Activated CD8-positive, alpha-beta memory T cell treated with anti-CD3 and anti-CD28 coated beads for 36 hours (primary cell): ENCODE data around the gene LHFPL3. TPM values are rescaled to one million over a fixed set of nuclear protein-coding genes. Genes with fewer than 3 reads are reported as not detected.
"Not testable (repeated sequence)": the region's sequence is repeated elsewhere in the genome, so short reads cannot be mapped to it uniquely, and the experiment has no call there.

ENCODE experiments used
- CTCF ChIA-PET: fragments of 350-600 bp; sonication (Branson Sonifier 250); formaldehyde crosslinking; loops from one replicate; lab custom pipeline; 2021; ENCODE audit warnings: antibody characterized with exemption; lab: Charles Lee
- POLR2A ChIA-PET: fragments of 350-600 bp; sonication (Branson Sonifier 250); formaldehyde crosslinking; loops from one replicate; lab custom pipeline; 2021; ENCODE audit warnings: antibody characterized with exemption; lab: Charles Lee
- total RNA-seq, 2 experiments: library from RNA; stranded (reverse); gene quantifications; one replicate each; pipeline ENCODE4 v1.2.3, GENCODE V29; 2021

The LHFPL3 gene
- not detected for total RNA-seq

- ChIA-PET CTCF (no interaction called here), POLR2A (interaction anchor here (0.6 kb wide), 1 partner anchor 165 kb away, joined by 3 read pairs; no protein-coding TSS in a partner anchor)
Observed at GRCh38 chr7:104328296-104328969, at the start of gene LHFPL3. Gene LHFPL3, plus strand, starts transcription at chr7:104328603.

GRCh38 chr7:104281685-104282084, 46.7 kb upstream of the LHFPL3 start:
- POLR2A ChIA-PET, CTCF ChIA-PET: not testable (repeated sequence)

- ChIA-PET POLR2A (no interaction called here), CTCF (no interaction called here)
Observed at GRCh38 chr7:104286839-104287238, 41.6 kb upstream of the LHFPL3 start.

GRCh38 chr7:104288137-104288536, 40.3 kb upstream of the LHFPL3 start:
- POLR2A ChIA-PET: no interaction called here
- CTCF ChIA-PET: no interaction called here

GRCh38 chr7:104294291-104294690, 34.1 kb upstream of the LHFPL3 start:
- ChIA-PET CTCF (no interaction called here), POLR2A (no interaction called here)

- ChIA-PET POLR2A (no interaction called here), CTCF (interaction anchor here (0.7 kb wide), 1 partner anchor 38 kb away, joined by 5 read pairs; no protein-coding TSS in a partner anchor)
Observed at GRCh38 chr7:104296266-104296665, 32.1 kb upstream of the LHFPL3 start.

GRCh38 chr7:104296900-104297299, 31.5 kb upstream of the LHFPL3 start:
- CTCF ChIA-PET: interaction anchor here (0.7 kb wide), 1 partner anchor 38 kb away, joined by 5 read pairs; no protein-coding TSS in a partner anchor
- POLR2A ChIA-PET: no interaction called here

GRCh38 chr7:104299323-104299722, 29.1 kb upstream of the LHFPL3 start:
- CTCF ChIA-PET: no interaction called here
- POLR2A ChIA-PET: no interaction called here

GRCh38 chr7:104299777-104300176, 28.6 kb upstream of the LHFPL3 start:
- ChIA-PET CTCF (no interaction called here), POLR2A (no interaction called here)

- CTCF ChIA-PET: no interaction called here
- POLR2A ChIA-PET: no interaction called here
Observed at GRCh38 chr7:104306793-104307192, 21.6 kb upstream of the LHFPL3 start.

- ChIA-PET POLR2A (no interaction called here), CTCF (no interaction called here)
Observed at GRCh38 chr7:104317948-104318629, 10.3 kb upstream of the LHFPL3 start.

- CTCF ChIA-PET: no interaction called here
- POLR2A ChIA-PET: no interaction called here
Observed at GRCh38 chr7:104327534-104327933, 869 bp upstream of the LHFPL3 start.

- POLR2A ChIA-PET: no interaction called here
- CTCF ChIA-PET: no interaction called here
Observed at GRCh38 chr7:104327938-104328295, 486 bp upstream of the LHFPL3 start.

- CTCF ChIA-PET: no interaction called here
Observed at GRCh38 chr7:104328970-104329825, 795 bp downstream of the LHFPL3 start.

GRCh38 chr7:104341546-104341945, 13.1 kb downstream of the LHFPL3 start:
- ChIA-PET CTCF (no interaction called here), POLR2A (no interaction called here)

More at GRCh38 chr7:104328970-104329825, 795 bp downstream of the LHFPL3 start:
- POLR2A ChIA-PET: interaction anchor here (0.6 kb wide), 1 partner anchor 164 kb away, joined by 3 read pairs; no protein-coding TSS in a partner anchor

- CTCF ChIA-PET: no interaction called here
- POLR2A ChIA-PET: no interaction called here
Observed at GRCh38 chr7:104352736-104353135, 24.3 kb downstream of the LHFPL3 start.

GRCh38 chr7:104357166-104357565, 28.8 kb downstream of the LHFPL3 start:
- ChIA-PET CTCF (no interaction called here), POLR2A (no interaction called here)

- POLR2A ChIA-PET: no interaction called here
- CTCF ChIA-PET: no interaction called here
Observed at GRCh38 chr7:104358446-104359132, 30.2 kb downstream of the LHFPL3 start.

- CTCF ChIA-PET: no interaction called here
- POLR2A ChIA-PET: no interaction called here
Observed at GRCh38 chr7:104362756-104363155, 34.4 kb downstream of the LHFPL3 start.

GRCh38 chr7:104363355-104363754, 35.0 kb downstream of the LHFPL3 start:
- ChIA-PET CTCF (no interaction called here), POLR2A (no interaction called here)
